ENCODE data around the gene MCTP2.

The MCTP2 gene

DNA sequence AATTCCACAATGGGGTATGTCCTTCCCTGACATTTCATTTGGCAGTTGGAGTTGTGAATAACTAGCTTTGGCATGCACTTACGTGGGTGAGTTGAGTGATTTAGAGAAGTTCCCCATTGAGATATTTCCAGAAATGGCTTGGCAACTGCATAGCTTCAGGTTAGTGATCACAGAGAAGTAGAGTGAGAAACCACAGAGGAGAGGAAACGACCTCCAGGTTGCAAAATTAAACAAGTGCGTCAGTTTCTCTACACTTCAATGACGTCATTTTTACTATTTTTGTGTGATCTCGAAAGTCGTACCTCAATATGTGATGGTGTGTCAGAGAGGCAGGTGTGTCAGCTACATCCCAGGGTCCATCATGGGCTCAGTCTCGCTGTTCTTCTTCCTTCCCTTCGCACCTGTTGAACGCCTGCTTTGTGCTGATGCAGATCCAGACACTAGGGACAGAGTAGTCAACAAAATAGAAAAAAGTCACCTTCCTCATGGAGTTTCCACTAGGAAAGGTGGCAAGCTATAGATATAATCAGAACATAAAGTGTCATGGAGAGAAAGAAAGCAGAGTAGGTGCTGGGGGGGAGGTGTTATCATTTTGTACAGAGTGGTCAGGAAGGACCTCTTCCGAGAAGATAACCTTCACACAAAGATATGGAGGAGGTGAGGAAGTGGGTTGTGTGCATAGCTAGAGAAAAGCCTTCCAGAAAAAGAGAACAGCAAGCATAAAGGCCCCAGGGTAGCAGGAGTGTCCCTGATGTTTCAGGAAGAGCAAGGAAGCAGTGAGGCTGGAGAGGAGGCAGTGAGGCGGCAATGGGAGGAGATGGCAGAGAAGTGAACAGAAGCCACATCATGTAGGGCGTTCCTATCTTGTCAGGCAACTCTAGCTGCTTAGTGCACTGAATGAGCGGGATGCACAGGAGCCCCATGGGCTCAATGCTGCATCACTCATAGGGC lies 75.6 kb downstream of the MCTP2 start:
- no peak for DNase-seq

GRCh38 chr15:94312946-94313345 lies 81.6 kb downstream of the MCTP2 start:
- no peak for DNase-seq

DNA sequence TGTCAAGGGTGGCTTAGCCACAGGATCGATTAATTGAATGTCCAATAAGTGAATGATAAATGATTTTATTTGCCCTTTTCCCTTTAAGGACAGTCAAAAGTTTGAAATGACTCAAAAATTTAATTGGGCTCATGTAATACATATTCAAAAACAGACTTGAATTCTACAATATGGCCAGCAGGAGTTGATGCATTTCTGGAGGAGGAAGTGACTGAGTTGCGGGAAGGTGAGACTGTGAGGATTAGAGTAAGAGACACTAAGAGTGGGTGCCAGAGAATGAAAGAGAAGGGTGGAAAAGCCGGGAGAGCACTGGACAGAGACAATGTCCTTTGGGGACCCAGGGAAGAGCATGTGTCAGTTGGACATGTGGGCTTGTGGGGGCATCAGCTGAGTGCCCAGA lies 83.3 kb downstream of the MCTP2 start:
- no peak for DNase-seq

DNA sequence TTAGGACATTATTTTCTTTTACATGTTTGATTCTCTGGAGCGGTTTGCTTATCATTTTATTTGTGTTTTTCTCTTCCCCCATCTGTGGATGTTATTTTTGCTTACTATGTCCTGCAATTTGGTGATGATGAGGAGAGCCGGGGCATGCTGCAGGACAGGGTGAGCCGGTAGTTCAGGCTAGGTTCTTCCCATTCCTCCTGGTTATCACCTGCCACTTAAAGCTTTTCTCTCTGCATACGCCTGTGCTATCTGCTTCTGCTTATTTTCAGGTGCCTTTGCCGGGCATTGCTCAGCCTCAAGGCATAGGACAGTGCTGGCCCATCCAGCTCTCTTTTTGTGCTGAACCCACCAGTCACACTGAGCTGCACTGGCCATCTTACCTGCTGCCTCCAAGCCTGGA lies 85.8 kb downstream of the MCTP2 start:
- DNase-seq, result no peak

GRCh38 chr15:94322141-94322540 lies 90.8 kb downstream of the MCTP2 start:
- no peak for DNase-seq

DNA sequence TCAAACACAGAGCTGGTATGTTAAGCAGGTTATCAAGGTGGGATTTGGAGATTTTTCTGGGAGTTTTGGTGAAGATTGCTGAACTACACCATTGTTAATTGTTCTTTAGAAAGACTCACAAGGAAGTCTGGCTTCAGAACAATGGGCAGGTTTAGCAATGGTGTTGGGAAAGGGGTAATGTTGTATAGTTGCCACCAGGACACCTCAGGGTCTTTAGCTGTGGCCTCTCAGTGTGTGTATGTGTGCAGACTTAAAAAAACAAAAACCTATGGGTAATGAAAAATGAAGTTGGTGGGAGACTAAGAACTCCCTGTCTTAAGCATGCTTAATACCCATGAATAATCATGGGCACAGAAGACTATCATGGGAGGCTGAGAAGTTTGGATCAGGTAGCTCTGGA lies 91.7 kb downstream of the MCTP2 start:
- no peak for DNase-seq

- peak in 2 of 4 experiments; percentile 3 for DNase-seq
Measured at GRCh38 chr15:94324117-94324826, 92.9 kb downstream of the MCTP2 start.

DNA sequence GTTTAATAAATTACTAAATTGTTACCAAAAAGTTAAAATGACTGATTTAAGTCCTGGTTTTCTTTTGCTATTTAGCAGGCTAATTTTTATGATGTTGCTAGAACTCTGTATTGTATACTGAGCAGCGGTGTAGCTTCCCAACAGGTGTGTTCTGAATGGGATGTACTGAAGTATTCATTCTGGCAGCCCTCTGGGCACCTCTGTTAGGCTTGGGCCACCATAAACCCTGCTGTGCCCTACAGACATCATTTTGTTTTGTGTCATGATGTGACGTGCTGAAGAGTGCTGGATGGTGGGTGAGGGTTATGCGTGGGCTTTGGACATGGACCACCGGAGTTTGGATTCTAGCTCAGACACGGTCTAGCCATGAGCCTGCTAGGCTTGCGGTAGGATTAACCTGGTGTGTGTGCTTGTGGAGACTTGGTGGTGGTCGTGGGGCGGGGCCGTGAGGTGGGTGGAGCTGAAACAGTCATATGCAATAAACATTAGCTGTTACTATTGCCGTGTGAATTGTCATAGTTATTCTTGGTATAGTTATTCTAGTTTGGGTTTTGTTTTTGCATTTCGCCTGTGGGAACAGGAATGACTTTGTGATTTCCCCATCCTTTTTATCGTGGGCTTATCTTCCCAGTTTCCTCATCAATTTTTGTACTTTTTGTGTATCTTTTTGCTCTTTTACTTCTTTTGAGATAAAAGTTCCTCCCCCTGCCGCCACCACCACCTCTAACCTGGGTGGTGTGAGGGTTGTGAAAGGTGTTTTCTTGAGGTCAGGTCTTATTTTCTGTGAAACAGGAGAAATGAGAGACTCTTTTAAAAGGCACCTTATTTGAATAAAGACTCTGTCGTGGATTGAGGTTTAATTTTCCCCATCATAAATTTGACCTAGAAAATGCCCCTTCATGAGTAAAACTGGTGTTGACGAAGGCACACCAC lies 93.7 kb downstream of the MCTP2 start:
- no peak for DNase-seq

DNA sequence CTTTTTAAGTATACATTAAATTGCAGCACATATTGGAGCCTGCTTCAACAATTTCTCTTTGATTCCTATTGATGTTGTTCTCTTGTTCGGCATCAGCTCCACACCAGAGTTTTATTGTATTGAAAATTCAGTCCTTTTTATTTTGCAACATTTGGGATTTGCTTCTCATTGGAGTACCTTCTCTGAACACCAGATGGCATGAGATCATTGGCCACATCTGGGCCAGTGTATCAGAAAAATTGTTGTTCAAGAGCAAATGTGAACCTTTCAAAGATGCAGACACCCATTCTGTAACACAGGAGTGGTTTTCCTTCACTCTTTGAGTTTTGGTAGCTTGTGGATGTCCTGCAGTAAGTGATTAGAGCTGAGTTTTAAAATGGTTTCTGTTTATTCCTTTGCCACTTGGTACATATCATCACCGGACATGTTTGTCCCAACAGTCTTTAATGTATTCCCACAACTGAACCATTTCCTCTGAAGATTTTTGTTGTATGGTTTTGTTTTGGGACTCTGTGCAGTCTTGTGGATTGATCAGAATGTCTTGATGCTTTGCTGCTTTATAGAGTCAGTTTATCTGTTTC lies 96.1 kb downstream of the MCTP2 start:
- no peak for DNase-seq

DNA sequence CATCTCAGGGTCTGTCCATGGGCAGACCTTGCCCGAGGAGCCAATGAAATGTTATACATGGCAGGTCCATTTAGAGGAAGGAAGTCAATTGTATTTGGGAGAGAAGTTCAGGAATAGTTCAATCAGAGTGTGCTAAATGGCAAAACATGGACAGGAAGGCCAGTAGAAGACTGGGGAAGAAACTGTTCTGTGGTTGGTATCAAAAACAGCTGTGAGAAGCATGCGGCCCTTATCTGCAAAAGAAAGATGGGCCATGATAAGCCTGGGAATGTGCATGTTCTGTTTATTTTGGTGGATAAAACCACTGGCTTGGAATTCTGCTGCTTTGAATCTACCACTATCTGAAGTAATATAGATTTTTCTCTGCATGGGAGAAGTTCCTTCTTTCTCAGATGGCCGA lies 100.4 kb downstream of the MCTP2 start:
- no peak for DNase-seq

GRCh38 chr15:94335616-94336015 lies 104.3 kb downstream of the MCTP2 start:
- no peak for DNase-seq

- no peak for DNase-seq
Measured at GRCh38 chr15:94336817-94337467, 105.6 kb downstream of the MCTP2 start.

DNA sequence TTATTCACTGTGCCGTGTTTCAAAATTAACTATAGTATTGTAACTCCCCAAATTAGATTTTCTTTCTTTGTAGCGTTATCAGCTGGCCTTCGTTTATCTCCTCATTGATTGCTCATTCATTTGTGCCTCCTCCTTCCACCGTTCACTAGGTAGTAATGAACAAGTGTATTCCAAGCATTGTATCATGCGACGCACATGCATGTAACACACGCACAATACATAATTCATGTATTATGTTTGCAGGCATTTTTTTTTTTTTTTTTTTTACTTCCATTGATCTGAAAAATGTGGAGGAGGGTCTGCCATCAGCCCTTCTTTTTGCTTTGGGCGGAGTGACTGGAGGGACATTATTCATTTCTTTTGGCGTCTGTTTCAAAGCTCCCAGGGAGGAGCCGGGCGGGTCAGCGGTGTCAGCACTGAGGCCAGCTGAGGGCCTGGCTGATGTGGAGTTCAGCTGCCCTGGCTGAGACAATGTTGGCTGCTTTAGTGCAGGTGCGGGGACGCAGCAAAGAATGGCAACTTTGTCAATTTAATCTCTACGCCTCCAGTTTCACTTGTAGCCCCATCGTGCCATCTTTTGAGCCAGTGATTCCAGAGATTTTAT lies 107.0 kb downstream of the MCTP2 start:
- DNase-seq, result no peak

GRCh38 chr15:94346282-94346681 lies 114.9 kb downstream of the MCTP2 start:
- no peak for DNase-seq

DNA sequence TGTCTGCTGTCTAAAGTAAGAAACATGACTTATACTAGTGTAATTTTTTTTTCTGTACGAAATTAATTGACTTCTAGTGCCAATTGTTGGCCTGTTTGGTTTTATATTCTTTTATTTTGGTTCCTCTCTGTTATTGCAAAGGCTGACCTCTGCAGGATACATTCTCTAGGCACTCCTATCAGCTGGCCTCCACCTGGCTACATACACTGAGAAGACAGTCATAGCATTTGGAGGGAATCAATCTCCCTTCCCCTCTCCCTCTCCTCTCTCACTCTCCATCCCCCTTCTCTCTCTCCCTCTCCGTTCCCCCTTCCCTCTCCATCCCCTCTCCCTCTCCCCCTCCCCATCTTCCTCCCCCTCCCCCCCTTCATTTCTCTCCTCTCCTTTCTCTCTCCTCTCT lies 116.7 kb downstream of the MCTP2 start:
- DNase-seq, result no peak

DNA sequence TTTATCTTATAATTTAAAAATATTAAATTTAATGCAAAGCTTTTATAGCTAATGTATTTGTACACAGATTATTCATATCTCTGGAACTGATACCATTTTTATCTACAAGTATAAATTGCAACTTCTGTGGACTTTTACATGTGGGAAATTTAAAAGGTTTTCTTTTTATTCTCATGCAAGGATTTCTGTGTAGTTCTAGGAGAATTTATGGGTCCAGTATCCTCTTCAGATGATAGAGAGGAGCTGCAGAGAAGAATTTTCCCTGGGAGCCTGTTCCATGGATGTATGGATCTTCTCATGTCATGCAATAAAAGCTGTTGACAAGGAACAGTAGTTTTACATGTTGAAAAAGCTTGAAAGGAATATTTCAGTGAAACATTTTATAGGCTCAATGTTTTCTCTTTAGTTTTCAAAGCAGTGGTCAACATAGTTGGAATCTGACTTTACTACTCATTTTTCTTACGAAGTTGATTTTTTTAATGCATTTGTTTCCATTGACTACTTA lies 119.7 kb downstream of the MCTP2 start:
- no peak for DNase-seq

DNA sequence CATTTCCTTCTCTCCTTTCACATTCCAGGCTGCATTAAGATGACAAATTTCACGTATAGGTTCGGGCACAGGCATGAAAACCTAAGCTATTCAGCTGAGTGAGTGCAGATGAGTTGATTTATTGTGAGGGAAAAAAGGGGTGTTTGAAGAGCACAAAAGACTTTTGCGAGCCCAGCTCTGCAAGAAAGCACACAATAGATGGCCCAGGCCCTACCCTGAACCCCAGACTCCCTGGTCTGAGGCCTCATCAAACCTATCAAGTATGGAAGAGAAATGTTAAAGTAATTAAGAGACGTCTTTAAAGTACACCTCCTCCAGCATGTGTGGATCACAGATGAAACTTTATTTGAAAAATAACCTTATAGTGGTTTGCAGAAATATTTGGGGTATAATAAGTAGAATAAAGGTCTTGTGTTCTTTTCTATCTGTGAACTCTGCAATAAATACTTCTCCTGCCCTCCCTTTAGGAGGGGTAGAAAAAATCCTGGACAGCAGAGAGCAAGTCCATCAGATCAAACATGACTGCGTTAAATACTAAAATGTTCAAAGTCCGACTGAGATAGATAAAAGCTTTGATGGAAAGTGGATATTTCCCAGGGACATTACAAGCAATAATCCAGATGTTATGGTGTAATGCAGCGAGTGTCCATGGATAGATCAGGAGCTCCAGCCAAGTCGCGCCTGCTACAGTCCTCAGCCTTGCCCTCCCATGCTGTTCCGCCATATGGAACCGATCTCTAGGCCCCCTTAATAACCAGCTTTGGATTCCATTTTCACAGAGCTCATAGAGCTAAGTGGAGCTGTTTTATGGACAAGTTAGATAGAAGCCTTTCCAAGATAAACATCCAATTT lies 121.5 kb downstream of the MCTP2 start:
- no peak for DNase-seq

- no peak for DNase-seq
Measured at GRCh38 chr15:94353488-94353820, 122.1 kb downstream of the MCTP2 start.

DNA sequence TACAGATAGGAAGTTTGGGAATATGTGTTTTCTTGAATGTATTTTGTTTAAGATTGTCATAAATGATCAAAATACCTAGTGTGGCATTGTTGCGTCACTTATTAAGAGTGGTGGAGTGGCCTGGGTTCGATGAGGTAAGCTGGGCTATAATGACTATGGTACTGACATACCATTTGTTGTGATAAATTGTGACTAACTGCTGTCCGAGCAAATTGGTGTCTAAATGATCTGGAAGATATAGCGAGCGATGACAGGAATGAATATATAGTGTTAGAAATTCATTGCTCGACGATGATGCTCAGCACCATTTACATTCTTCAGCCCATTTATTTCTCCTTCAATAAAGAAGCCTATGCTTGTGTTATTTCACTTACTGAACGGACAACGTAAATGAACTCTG lies 123.3 kb downstream of the MCTP2 start:
- DNase-seq, result no peak

- DNase-seq, result no peak
Measured at GRCh38 chr15:94359716-94360115, 128.4 kb downstream of the MCTP2 start.

- DNase-seq, result no peak
Measured at GRCh38 chr15:94360251-94360685, 128.9 kb downstream of the MCTP2 start.
